PC-9 (cell line): ENCODE data around the gene CDC5L. TPM values are rescaled to one million over a fixed set of nuclear protein-coding genes. Genes with fewer than 3 reads are reported as not detected.

Source experiments
- BruUV-seq: library from RNA; stranded (reverse); fragments of 400-500 nt; replicated peaks from 2 replicates; lab custom pipeline; 2021; lab: Mats Ljungman, UMichigan
- CTCF ChIA-PET: fragments of 300-600 bp; sonication (Branson Sonifier 250); formaldehyde crosslinking; loops from one replicate; lab custom pipeline; 2022; ENCODE audit warnings: antibody characterized with exemption; lab: Charles Lee
- POLR2A ChIA-PET: fragments of 300-600 bp; sonication (Branson Sonifier 250); formaldehyde crosslinking; loops from one replicate; lab custom pipeline; 2022; ENCODE audit warnings: antibody characterized with exemption; ENCODE audit not compliant: unreplicated experiment; lab: Charles Lee
- DNase-seq, 2 experiments: peaks; one replicate each; pipeline versions ENCODE4 v3.0.0 to v3.0.0-alpha.2; 2015 to 2022; ENCODE audit warnings: mixed read lengths in 1 of 2
- H2AFZ ChIP-seq: fragments of 200-600 bp; sonication (generic); 2 replicates; pipeline ENCODE4 v1.8.1; 2017; ENCODE audit warnings: antibody characterized with exemption
- H3F3A ChIP-seq: fragments of 200-600 bp; sonication (generic); 2 replicates; pipeline ENCODE4 v1.8.1; 2017; ENCODE audit warnings: antibody characterized with exemption, mild to moderate bottlenecking, low read depth; ENCODE audit not compliant: insufficient read depth
- H3K27ac ChIP-seq: fragments of 200-600 bp; sonication (generic); 2 replicates; pipeline ENCODE4 v1.6.1; 2016; ENCODE audit warnings: mixed run types
- H3K27me3 ChIP-seq: fragments of 200-600 bp; sonication (generic); 2 replicates; pipeline ENCODE4 v1.6.1; 2016; ENCODE audit warnings: low read depth, mixed run types; ENCODE audit not compliant: insufficient read depth
- H3K36me3 ChIP-seq: fragments of 200-600 bp; sonication (generic); 2 replicates; pipeline ENCODE4 v1.6.1; 2016; ENCODE audit warnings: low read depth, mixed run types
- H3K4me1 ChIP-seq: fragments of 200-600 bp; sonication (generic); replicated peaks from 2 replicates; pipeline ENCODE4 v1.6.1; 2016; ENCODE audit warnings: mixed run types; ENCODE audit not compliant: insufficient read depth
- H3K4me2 ChIP-seq: fragments of 200-600 bp; sonication (generic); 2 replicates; pipeline ENCODE4 v1.6.1; 2017; ENCODE audit warnings: mixed run types
- H3K4me3 ChIP-seq: fragments of 200-600 bp; sonication (generic); 2 replicates; pipeline ENCODE4 v1.6.1; 2016; ENCODE audit warnings: mixed run types
- H3K79me2 ChIP-seq: fragments of 200-600 bp; sonication (generic); 2 replicates; pipeline ENCODE4 v1.6.1; 2017; ENCODE audit warnings: low read depth, mixed run types
- H3K9me2 ChIP-seq: fragments of 200-600 bp; sonication (generic); 2 replicates; pipeline ENCODE4 v1.8.1; 2017; ENCODE audit warnings: mild to moderate bottlenecking; ENCODE audit not compliant: insufficient read depth
- H3K9me3 ChIP-seq: fragments of 200-600 bp; sonication (generic); 2 replicates; pipeline ENCODE4 v1.8.1; 2016; ENCODE audit warnings: low read depth; ENCODE audit not compliant: insufficient read depth
- H4K20me1 ChIP-seq: fragments of 200-600 bp; sonication (generic); 2 replicates; pipeline ENCODE4 v1.8.1; 2017; ENCODE audit not compliant: insufficient read depth
- CTCF ChIP-seq: fragments of 200-600 bp; sonication (generic); conservative IDR thresholded peaks from 2 replicates; pipeline ENCODE4 v1.6.1; 2017; ENCODE audit warnings: mixed run types, antibody characterized with exemption, mild to moderate bottlenecking, moderate library complexity
- EZH2 ChIP-seq: fragments of 200-600 bp; sonication (generic); IDR thresholded peaks from 2 replicates; pipeline ENCODE4 v1.8.0; 2017; ENCODE audit warnings: antibody characterized with exemption, low read depth
- intact Hi-C: fragments of 100-400 bp; cut with micrococcal nuclease; formaldehyde crosslinking; loops from one replicate; pipeline ENCODE4 v1.10.0; 2022; ENCODE audit not compliant: unreplicated experiment
- total RNA-seq: library from RNA; stranded (reverse); gene quantifications from 2 replicates; pipeline ENCODE4 v1.2.3, GENCODE V29; 2021

CDC5L gene
- total RNA-seq, 1 experiment from 2014 or later: 24.0 TPM

DNA sequence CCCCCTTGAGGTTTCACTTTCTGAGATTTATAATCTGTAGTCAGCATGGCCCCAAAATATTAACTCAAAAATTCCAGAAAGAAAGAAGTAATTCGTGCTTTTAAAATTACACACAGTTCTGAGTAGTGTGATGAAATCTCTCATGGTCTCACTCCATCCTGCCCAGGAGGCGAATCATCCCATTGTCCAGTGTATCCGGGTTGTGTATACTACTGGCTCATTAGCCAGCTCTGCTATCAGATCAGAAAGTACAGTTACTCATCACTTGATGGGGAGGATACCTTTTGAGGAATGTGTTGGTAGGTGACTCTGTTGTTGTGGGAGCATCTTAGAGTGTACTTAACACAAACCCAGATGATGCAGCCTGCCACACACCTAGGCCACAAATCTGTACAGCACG, 65.2 kb downstream of the CDC5L start:
- peak; percentile 35 to 83 for DNase-seq
- no peak overlapping the region for H3K4me3 ChIP-seq
- ChIA-PET POLR2A (no interaction called here), CTCF (no interaction called here)
- no peaks in the 10 kb centered on the region for H3K27me3 ChIP-seq
- peak overlapping the region; percentile 68 for H3K27ac ChIP-seq
- peak overlapping the region; percentile 23; the same call in 1 of the 2 replicates for H3K4me2 ChIP-seq
- no peaks in the 10 kb centered on the region for H3K9me2 ChIP-seq
- no peaks in the 10 kb centered on the region for H3K9me3 ChIP-seq
- H3K79me2 ChIP-seq: no peaks in the 10 kb centered on the region
- BruUV-seq: no TSS peak
- no peak for TF ChIP-seq EZH2
- no peak for TF ChIP-seq CTCF
- H3K36me3 ChIP-seq: peaks cover 7% of the 10 kb centered on the region; the same call in 1 of the 2 replicates
- H3F3A ChIP-seq: peaks cover 28% of the 10 kb centered on the region
- peaks cover 6% of the 10 kb centered on the region; the same call in 1 of the 2 replicates for H4K20me1 ChIP-seq
- no peak overlapping the region for H2AFZ ChIP-seq
- intact Hi-C loops: loop anchor here (10.0 kb wide), 1 partner anchor 1548 kb away; no protein-coding TSS in a partner anchor
- H3K4me1 ChIP-seq: peaks cover 24% of the 10 kb centered on the region; the same call in 1 of the 2 replicates

DNA sequence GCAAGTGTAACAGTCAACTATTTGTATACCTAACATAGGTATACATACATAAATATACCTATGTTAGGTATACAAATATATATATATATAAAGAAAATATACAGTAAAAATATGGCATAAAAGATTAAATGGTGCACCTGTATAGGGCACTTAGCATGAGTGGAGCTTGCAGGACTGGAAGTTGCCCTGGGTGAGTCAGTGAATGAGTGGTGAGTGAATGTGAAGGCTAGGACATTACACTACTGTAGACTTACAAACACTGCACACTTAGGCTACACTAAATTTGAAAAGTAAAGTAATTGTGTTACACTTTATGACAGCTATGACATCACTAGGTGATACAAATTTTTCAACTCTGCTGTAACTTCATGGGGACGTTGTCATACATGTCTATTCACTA, 65.6 kb downstream of the CDC5L start:
- DNase-seq: no peak
- Histone ChIP-seq H2AFZ (no peak overlapping the region), H3F3A (peaks cover 28% of the 10 kb centered on the region), H3K27ac (no peak overlapping the region), H3K4me2 (no peak overlapping the region), H3K9me2 (no peaks in the 10 kb centered on the region), H3K4me1 (peaks cover 24% of the 10 kb centered on the region; the same call in 1 of the 2 replicates), H3K27me3 (no peaks in the 10 kb centered on the region), H3K79me2 (no peaks in the 10 kb centered on the region), H4K20me1 (peaks cover 5% of the 10 kb centered on the region; the same call in 1 of the 2 replicates), H3K9me3 (no peaks in the 10 kb centered on the region), H3K4me3 (no peak overlapping the region), H3K36me3 (peaks cover 2% of the 10 kb centered on the region; the same call in 1 of the 2 replicates)
- intact Hi-C loops: loop anchor here (10.0 kb wide), 1 partner anchor 1548 kb away; no protein-coding TSS in a partner anchor
- POLR2A ChIA-PET: no interaction called here
- CTCF ChIA-PET: interaction anchor here (0.6 kb wide), 1 partner anchor 16 kb away, joined by 4 read pairs; no protein-coding TSS in a partner anchor
- no TSS peak for BruUV-seq
- TF ChIP-seq CTCF (no peak), EZH2 (no peak)

DNA sequence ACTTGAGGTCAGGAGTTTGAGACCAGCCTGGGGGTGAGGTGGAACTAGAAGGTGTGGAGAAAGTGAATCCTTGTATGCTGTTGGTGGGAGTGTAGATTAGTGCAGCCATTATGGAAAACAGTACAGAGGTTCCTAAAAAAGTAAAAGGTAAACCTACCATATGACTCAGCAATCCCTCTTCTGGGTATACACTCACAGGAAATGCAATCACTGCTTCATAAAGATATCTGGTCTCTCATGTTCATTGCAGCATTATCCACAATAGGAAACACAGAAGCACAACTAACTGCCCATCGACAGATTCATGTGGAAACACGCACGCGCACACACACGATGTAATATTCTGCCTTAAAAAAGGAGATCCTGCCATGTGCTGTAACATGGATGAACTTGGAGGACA, 66.7 kb downstream of the CDC5L start:
- Histone ChIP-seq H3K4me3 (no peak overlapping the region), H3K36me3 (no peaks in the 10 kb centered on the region), H2AFZ (no peak overlapping the region), H3K4me2 (no peak overlapping the region), H3K79me2 (no peaks in the 10 kb centered on the region), H3F3A (peaks cover 28% of the 10 kb centered on the region), H3K4me1 (peaks cover 24% of the 10 kb centered on the region; the same call in 1 of the 2 replicates), H4K20me1 (no peaks in the 10 kb centered on the region), H3K27ac (no peak overlapping the region), H3K9me3 (no peaks in the 10 kb centered on the region), H3K27me3 (no peaks in the 10 kb centered on the region), H3K9me2 (no peaks in the 10 kb centered on the region)
- DNase-seq: no peak
- intact Hi-C loops: loop anchor here (10.0 kb wide), 1 partner anchor 1549 kb away; no protein-coding TSS in a partner anchor
- POLR2A ChIA-PET: no interaction called here
- no TSS peak for BruUV-seq
- CTCF ChIA-PET: interaction anchor here (0.6 kb wide), 1 partner anchor 24 kb away, joined by 7 read pairs; no protein-coding TSS in a partner anchor
- TF ChIP-seq EZH2 (no peak), CTCF (no peak)
